HFFc6 (cell line): ENCODE measurements around the gene GGA1. TPM values are rescaled to one million over a fixed set of nuclear protein-coding genes. Genes with fewer than 3 reads are reported as not detected.

Source experiments
- DNase-seq: peaks from one replicate; pipeline ENCODE4 v3.0.0-alpha.2; 2018
- H3K27ac Mint-ChIP-seq: 2 replicates; pipeline ENCODE4 v1.8.0; 2020; ENCODE audit warnings: mild to moderate bottlenecking, mixed read lengths
- H3K27me3 Mint-ChIP-seq: 2 replicates; pipeline ENCODE4 v1.8.0; 2021; ENCODE audit warnings: mild to moderate bottlenecking, moderate library complexity, mixed read lengths; ENCODE audit not compliant: insufficient read depth
- H3K36me3 Mint-ChIP-seq: 2 replicates; pipeline ENCODE4 v1.8.0; 2021; ENCODE audit warnings: low read depth, mixed read lengths
- H3K4me1 Mint-ChIP-seq: 2 replicates; pipeline ENCODE4 v1.8.0; 2020; ENCODE audit warnings: low read depth, mixed read lengths
- H3K4me3 Mint-ChIP-seq: 2 replicates; pipeline ENCODE4 v1.8.0; 2020; ENCODE audit warnings: mild to moderate bottlenecking, moderate library complexity, mixed read lengths
- H3K9me3 Mint-ChIP-seq: 2 replicates; pipeline ENCODE4 v1.8.0; 2020; ENCODE audit warnings: mild to moderate bottlenecking, mixed read lengths
- total RNA-seq, 6 experiments: library from RNA; stranded (reverse); fragmentation: NEBNext Ultra II Directional; extraction: Animal tissue kit (Norgen Biotek cat#: 25700); gene quantifications; 2 replicates in 1 of 6; 3 replicates in 5 of 6; pipeline ENCODE4 v1.2.3, GENCODE V29; 2021
- TF ChIP-seq, protein P1 (sequence below): fragments of 200-600 bp; sonication (generic); IDR thresholded peaks from 2 replicates; pipeline ENCODE4 v1.5.0; 2021; ENCODE audit warnings: antibody characterized with exemption, mild to moderate bottlenecking

The GGA1 gene
- total RNA-seq, 6 experiments from 2014 or later = 37.5 to 45.4 (median 41.5) TPM

DNA sequence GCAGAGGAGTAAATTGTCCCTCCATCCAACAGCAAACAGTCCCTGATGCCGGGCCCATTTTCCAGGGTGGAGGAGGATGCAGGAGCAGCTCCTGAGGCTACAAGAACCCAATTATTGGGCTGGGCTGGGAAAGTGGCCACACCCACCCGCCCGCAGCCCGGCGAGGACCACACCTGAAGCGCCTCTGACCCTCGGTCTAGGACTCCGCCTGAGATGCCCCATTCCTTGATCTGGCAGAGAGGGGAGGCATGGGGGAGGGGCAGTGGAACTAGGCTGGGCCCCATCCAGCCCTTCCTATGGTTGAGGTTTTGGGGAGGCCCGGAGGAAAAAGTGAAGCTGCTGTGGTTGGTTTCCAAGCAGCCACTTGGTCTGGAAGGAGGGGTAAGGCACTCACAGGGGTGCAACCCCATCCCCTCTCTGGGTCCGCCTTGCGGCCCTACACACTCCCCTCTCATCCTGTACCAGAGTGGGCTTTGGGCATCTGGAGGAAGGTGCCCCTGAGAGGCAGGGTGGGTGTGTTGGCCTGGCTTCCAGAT, 64.4 kb downstream of the GGA1 start:
- Mint-ChIP-seq H3K9me3 (no peaks in the 10 kb centered on the region), H3K27me3 (peaks cover 14% of the 10 kb centered on the region), H3K4me3 (no peak overlapping the region), H3K36me3 (peaks cover 19% of the 10 kb centered on the region), H3K4me1 (peaks cover 22% of the 10 kb centered on the region), H3K27ac (no peak overlapping the region)
- DNase-seq = no peak
- TF ChIP-seq, protein P1, sequence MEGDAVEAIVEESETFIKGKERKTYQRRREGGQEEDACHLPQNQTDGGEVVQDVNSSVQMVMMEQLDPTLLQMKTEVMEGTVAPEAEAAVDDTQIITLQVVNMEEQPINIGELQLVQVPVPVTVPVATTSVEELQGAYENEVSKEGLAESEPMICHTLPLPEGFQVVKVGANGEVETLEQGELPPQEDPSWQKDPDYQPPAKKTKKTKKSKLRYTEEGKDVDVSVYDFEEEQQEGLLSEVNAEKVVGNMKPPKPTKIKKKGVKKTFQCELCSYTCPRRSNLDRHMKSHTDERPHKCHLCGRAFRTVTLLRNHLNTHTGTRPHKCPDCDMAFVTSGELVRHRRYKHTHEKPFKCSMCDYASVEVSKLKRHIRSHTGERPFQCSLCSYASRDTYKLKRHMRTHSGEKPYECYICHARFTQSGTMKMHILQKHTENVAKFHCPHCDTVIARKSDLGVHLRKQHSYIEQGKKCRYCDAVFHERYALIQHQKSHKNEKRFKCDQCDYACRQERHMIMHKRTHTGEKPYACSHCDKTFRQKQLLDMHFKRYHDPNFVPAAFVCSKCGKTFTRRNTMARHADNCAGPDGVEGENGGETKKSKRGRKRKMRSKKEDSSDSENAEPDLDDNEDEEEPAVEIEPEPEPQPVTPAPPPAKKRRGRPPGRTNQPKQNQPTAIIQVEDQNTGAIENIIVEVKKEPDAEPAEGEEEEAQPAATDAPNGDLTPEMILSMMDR = no peak

DNA sequence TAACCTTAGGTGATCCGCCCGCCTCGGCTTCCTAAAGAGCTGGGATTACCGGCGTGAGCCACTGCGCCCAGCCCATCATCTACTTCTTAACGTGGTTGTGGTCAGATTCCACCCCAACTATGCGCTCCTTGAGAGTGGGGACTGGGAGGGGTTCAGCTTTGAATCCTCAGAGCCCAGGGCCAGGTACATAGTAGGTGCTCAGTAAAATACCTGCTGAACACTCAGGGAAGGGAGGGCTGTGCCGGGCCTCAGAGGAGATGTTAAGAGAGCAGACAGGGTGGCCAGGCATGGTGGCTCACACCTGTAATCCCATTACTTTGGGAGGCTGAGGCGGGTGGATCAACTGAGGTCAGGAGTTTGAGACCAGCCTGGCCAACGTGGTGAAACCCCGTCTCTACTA, 65.6 kb downstream of the GGA1 start:
- Mint-ChIP-seq H3K36me3 (peaks cover 24% of the 10 kb centered on the region), H3K4me1 (peaks cover 22% of the 10 kb centered on the region), H3K4me3 (peak overlapping the region; percentile 37), H3K9me3 (no peaks in the 10 kb centered on the region), H3K27ac (peak overlapping the region; percentile 91), H3K27me3 (peaks cover 17% of the 10 kb centered on the region)
- no peak for DNase-seq
- TF ChIP-seq, protein P1 = no peak

DNA sequence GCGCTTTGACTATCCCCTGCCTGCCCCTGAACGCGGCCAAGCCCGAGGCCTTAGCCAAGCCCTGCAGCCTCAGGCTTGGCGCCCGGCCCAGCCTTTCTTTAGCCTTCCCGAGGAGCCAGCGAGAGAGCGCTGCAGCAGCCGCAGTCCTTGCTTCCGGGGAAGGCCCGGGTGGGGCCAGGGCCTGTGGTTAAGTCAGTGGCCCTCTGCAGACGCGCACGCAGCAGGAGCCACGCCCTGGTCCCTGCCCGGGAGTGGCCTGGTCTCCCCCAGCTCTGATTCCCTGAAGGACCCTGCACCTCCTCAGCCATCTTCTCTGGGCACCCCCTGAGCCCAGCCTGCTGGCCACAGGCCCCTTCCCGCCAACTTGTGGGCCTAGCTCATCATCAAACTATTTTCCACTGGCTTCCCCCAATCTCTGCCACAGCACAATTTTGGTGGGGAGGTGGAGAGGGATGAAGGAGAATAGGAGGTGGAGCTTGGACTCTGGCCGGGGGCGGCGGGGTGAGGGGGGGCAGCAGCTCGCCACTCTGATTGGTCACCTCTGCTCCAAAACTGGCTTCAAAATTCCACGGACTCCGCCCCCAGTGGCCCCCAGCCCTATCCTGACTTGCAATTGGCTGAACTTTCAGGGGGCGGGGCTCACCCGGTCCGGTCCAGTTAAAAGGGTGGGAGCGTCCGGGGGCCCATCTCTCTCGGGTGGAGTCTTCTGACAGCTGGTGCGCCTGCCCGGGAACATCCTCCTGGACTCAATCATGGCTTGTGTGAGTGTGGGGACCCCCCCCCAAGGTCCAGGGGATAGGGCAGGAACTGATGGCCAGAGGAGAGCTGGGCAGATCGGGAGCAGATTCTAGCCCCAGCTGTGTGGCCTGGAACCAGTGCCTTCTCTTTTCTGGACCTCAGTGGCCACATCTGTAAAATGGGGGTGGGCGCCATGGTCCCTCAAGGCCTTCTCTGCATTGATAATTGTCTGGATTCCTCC, 66.6 kb downstream of the GGA1 start, which contains the start of gene LGALS1:
Gene LGALS1, plus strand, starts transcription at position 686 of the 979 bp plus-strand sequence. Its CDS starts 67 bp downstream, at position 753.
- Mint-ChIP-seq H3K4me3 (peak within 1 kb of the TSS; percentile 95), H3K27me3 (peaks cover 21% of the 10 kb centered on the region), H3K9me3 (no peaks in the 10 kb centered on the region), H3K27ac (peak within 1 kb of the TSS; percentile 91), H3K36me3 (peaks cover 31% of the 10 kb centered on the region), H3K4me1 (peaks cover 27% of the 10 kb centered on the region)
- TF ChIP-seq, protein P1 = no peak; the same call in 1 of the 2 replicates
- peak; percentile 98 for DNase-seq

DNA sequence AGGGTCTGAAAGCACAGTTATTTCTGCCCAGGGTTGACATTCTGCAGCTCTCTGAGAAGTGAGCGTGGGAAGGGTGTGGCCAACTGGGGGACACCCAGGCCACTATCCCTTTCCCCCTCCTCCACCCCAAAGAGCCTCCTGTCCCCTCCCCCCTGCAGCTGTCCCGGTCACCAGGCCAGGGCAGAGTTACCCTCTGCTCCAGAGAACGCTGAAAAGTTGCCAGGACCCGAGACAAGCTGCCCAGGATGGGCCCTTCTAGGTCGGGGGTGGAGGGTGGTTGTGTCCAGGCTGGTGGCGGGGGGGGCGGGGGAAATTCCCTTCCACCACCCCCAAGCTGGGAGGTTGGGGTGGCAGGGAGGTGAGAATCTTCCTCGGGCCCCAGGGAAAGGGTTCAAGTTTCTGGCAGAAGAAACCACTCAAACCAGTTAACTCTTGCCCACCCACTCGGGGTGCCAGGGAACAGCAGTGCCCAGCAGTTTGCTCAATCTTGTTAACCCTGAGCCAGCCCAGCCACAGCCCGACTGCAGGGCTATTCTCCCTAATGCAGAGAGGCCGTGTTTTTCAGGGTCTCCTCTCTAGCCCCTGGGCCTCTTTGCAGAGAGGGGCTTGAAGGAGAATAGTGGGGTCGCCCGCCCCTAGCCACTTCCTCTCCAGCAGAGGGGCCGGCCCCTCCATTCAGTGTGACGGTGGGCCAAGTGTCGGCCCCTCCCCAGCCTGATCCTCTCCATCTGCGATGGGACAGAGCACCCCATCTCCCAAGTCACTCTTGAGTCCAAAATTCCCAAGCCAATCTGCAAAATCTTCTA, 67.5 kb downstream of the GGA1 start:
- Mint-ChIP-seq H3K27me3 (peaks cover 23% of the 10 kb centered on the region), H3K36me3 (peaks cover 31% of the 10 kb centered on the region), H3K27ac (peak overlapping the region; percentile 91), H3K4me1 (peaks cover 36% of the 10 kb centered on the region), H3K9me3 (no peaks in the 10 kb centered on the region), H3K4me3 (peak overlapping the region; percentile 95)
- TF ChIP-seq, protein P1 = no peak
- peak; percentile 32 for DNase-seq
